ENCODE data around the gene COPZ1.

COPZ1 gene

DNA sequence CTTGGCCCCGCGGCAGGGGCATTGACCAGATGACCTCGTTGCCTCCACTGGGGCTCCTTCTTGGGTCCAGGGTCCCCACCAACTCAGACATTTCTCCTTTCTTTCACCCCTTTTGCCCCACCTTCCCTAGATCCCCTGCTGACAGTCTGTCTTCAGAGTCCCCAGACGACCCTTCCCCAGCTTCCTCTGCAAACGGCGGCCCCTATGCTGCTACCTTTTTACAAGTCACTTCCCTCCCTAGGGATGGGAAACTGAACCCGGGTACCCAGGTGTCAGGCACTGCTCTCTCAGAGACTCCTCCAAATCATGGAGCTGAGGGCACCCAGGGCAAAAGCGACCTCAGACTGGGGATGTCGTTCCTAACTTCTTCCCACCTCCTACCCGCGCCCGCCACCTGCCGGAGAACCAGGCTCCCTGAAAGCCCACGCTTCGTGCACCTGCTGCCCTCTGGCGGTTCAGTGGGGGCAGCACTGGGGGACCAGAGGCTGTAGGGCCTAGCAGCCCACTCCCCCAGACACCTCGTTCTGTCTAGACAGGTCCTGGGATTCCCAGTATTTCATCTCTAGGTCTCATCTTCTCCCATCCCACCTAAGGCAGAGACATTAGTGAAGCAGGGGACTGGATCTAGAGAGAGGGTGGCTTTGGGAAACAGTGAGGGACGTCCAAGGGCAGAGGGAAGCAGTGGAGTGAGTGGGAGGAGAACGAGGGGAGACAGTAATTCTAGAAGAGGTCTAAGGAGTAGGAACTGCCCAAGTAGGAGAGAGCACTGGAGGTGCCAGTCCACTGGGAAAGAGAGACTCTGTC is 54.7 kb downstream of the COPZ1 start:
- no peak; the same call in none of the 2 replicates for TF ChIP-seq CTCF (IDR thresholded peaks at IDR 0.05; ENCODE audit: low read depth, low read length)
- DNase-seq (ENCODE audit: extremely low read depth, low read depth) = peak; percentile 60

DNA sequence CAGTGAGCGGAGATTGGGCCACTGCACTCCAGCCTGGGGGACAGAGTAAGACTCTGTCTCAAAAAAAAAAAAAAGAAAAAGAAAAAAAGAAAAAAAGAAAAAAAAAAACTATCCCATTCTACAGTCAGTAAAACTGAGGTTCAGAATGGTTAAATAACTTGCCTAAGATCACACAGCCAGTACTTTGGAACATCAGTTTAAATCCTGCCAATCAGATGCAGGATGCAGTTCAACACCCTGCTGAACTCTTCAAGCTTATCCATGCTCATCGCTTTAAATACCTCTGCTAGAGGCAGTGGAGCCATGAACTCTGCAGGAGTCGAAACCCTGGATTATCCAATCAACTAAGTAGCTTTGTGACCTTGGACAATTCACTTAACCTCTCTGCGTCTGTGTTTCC is 56.2 kb downstream of the COPZ1 start:
- TF ChIP-seq CTCF (IDR thresholded peaks at IDR 0.05; ENCODE audit: low read depth, low read length) = no peak
- no peak for DNase-seq (ENCODE audit: extremely low read depth, low read depth)

DNA sequence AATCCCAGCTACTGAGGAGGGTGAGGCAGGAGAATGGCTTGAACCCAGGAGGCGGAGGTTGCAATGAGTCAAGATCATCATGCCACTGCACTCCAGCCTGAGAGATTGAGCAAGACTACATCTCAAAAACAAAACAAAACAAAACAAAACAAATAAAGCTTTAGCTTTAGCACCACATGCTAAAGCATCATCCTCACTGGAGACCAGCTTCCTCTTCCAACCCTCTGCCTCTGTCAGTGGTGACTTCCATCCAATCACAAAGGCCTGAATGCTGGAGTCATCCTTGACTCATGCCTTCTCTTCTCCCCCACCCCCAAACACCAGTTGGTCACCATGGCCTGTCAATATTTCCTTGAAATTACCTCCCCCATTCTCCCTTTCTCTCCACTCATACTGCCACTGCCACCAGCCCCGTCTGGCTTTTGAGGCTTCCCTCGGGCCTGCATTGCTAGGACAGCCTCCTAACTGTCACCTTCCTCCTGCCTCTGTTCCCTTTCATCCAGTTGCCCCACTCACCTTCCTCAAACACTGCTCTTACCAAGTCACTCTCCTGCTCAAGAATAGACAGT is 58.2 kb downstream of the COPZ1 start:
- TF ChIP-seq CTCF (IDR thresholded peaks at IDR 0.05; ENCODE audit: low read depth, low read length) = no peak
- peak; percentile 78 for DNase-seq (ENCODE audit: extremely low read depth, low read depth)

DNA sequence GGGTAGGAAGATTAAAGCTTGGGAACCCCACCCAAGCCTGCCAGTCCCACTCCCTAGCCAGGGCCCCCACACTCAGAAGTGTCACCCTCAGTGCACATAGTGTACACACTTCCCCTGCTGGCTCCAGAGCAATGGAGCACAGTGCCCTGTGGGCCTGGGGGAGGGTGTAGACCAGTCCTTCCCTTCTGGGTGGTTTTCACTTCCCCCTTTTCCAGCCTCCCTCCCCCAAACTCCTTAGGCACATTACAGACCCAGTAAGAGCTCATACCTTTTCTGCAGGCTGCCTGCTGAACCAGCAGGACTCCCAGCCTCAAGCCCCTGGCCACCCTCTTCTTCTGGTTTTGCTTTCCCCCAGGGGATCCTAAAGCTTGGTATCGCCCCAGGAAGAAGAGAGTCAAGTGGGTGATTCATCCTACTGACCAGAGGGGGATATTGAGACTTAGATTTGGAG is 59.7 kb downstream of the COPZ1 start, which contains the start of gene ZNF385A:
TSS of gene ZNF385A (minus strand) at position 143 of the 451 bp plus-strand sequence. CDS start 219 bp downstream, outside the sequence.
- DNase-seq (ENCODE audit: extremely low read depth, low read depth) = no peak
- no peak for TF ChIP-seq CTCF (IDR thresholded peaks at IDR 0.05; ENCODE audit: low read depth, low read length)

DNA sequence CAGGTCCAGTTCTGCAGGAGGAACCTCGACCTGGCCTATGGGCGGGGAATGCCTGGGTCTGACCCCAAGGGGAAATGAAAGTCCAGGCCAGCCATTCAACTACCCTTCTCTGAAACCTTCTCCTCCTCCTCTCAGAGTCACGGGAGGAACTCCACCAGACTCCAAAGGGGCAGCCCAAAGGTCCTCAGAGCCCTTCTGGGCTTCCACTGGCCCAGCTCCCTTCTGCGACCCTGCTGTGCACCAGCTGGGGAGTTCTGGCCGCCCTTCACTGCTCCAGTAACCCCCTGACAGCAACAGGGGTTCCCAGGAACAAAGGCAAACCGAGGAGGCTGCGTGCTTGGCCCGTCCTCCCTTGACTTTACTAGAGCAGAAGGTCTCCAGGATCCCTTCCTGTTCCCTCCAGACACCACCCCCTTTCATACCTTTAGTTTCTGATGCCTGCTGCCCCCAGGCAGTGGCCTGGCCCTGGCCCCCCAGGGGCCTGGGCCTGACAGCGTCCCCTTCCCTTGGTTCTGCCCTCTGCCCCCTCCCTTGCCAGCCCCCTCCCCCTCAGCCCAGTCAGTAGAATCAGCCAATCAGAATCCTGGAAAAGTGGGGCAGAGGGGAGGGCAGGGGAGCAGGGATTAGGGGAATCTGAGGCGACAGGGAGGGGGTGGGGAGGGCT is 60.5 kb downstream of the COPZ1 start:
- no peak for TF ChIP-seq CTCF (IDR thresholded peaks at IDR 0.05; ENCODE audit: low read depth, low read length)
- DNase-seq (ENCODE audit: extremely low read depth, low read depth) = no peak

GRCh38 chr12:54386403-54387113 is 61.6 kb downstream of the COPZ1 start:
- no peak for TF ChIP-seq CTCF (IDR thresholded peaks at IDR 0.05; ENCODE audit: low read depth, low read length)

More at GRCh38 chr12:54386403-54387113, 61.6 kb downstream of the COPZ1 start:
- no peak for DNase-seq (ENCODE audit: extremely low read depth, low read depth)

Measured in AG09319 (cell line).